Activated CD4-positive, alpha-beta memory T cell treated with anti-CD3 and anti-CD28 coated beads for 36 hours (primary cell): ENCODE measurements around the gene WDFY1. TPM values are rescaled to one million over a fixed set of nuclear protein-coding genes. Genes with fewer than 3 reads are reported as not detected.

Experiments used
- total RNA-seq, 2 experiments: library from RNA; stranded (reverse); gene quantifications; one replicate each; pipeline ENCODE4 v1.2.3, GENCODE V29; 2021

WDFY1 gene
- total RNA-seq, 2 experiments from 2014 or later: 48.7 to 50.1 TPM

Other genes starting within 250 kb of the WDFY1 start
- 10 to 100 TPM; 10.1 to 12.1 TPM for gene AP1S3, start 107.8 kb downstream of the WDFY1 start, total RNA-seq
- gene MRPL44, start 12.1 kb upstream of the WDFY1 start, total RNA-seq: 10 to 100 TPM; 39.4 to 41.6 TPM
- gene SERPINE2, start 94.0 kb upstream of the WDFY1 start, total RNA-seq: 10 to 100 TPM; 16.4 to 16.5 TPM